Mesothelial cell of epicardium (in vitro differentiated cells): ENCODE measurements around the gene ANKRD33B. TPM values are rescaled to one million over a fixed set of nuclear protein-coding genes. Genes with fewer than 3 reads are reported as not detected.
A peak's percentile ranks its signal among the peaks of the same experiment; 100 is the strongest.

Source experiments
- DNase-seq, 2 experiments: peaks; one replicate each; pipeline ENCODE4 v3.0.0; 2021; ENCODE audit warnings: low spot score in 2 of 2; ENCODE audit not compliant: unreplicated experiment in 2 of 2
- H3K27ac Mint-ChIP-seq: 2 replicates; pipeline ENCODE4 v1.8.0; 2021; ENCODE audit warnings: mixed read lengths
- H3K27me3 Mint-ChIP-seq: 2 replicates; pipeline ENCODE4 v1.8.0; 2021; ENCODE audit warnings: low read depth, mixed read lengths
- H3K36me3 Mint-ChIP-seq: 2 replicates; pipeline ENCODE4 v1.8.0; 2021; ENCODE audit warnings: mixed read lengths
- H3K4me1 Mint-ChIP-seq: 2 replicates; pipeline ENCODE4 v1.8.0; 2021; ENCODE audit warnings: mixed read lengths
- H3K4me3 Mint-ChIP-seq: 2 replicates; pipeline ENCODE4 v1.8.0; 2021; ENCODE audit warnings: mild to moderate bottlenecking, moderate library complexity, mixed read lengths
- H3K9me3 Mint-ChIP-seq: 2 replicates; pipeline ENCODE4 v1.8.0; 2021; ENCODE audit warnings: mixed read lengths
- CTCF ChIP-seq: fragments of 200-600 bp; sonication (generic); IDR thresholded peaks from one replicate; pipeline ENCODE4 v1.5.0; 2021; ENCODE audit warnings: antibody characterized with exemption; ENCODE audit not compliant: unreplicated experiment
- total RNA-seq: library from RNA; stranded (reverse); gene quantifications from 3 replicates; pipeline ENCODE4 v1.2.1, GENCODE V29; 2021

Gene ANKRD33B
- total RNA-seq, 1 donor from 2014 or later, result 3.8 TPM

DNA sequence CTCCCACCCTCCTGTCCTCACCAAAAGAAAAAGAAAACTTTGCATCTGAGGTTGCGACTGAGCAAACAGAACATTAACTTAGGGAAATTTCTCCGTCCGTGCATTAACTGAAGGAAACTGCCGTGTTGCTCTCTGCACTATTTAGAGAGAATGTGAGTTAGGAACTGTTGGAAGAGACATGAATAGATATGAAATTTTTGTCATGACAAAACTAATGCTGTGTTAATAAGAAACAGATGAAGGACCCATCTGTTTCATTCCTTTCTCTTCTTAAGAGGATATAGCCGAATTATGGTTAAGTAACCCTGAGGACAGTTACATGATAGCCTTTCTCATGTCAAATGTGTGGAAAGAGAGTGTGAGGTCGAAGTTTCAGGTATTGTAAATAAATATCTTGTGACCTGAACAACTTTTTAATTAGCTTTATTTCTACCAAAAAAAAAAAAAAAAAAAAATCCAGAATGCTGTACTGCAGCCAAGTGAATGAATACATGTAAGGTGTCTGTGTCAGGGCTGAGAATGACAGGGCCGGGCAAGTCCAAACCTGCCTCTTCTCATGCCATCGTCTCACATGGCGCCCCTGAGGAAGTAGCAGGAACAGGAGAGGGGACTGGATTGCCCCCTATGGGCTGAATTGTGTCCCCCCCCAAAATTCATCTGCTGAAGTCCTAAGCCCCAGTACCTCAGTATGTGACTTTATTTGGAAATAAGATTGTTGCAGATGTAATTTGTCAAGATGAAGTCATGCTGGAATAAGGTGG lies 35.6 kb upstream of the ANKRD33B start:
- H3K36me3 Mint-ChIP-seq, result peaks cover 1% of the 10 kb centered on the region
- H3K27ac Mint-ChIP-seq, result peak overlapping the region; percentile 51

DNA sequence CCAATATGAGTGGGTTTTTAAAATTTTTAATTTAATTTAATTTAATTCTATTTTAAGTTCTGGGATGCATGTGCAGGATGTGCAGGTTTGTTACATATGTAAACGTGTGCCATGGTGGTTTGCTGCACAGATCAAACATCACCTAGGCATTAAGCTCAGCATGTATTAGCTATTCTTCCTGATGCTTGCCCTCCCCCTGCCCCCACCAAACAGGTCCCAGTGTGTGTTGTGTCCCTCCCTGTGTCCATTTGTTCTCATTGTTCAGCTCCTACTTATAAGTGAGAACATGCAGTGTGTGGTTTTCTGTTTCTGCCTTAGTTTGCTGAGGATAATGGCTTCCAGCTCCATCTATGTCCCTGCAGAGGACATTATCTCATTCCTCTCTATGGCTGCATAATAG lies 35.0 kb upstream of the ANKRD33B start:
- no peak for DNase-seq
- H3K27ac Mint-ChIP-seq, result peak overlapping the region; percentile 40

More for the DNA sequence above, 35.6 kb upstream of the ANKRD33B start:
- no peaks in the 10 kb centered on the region for H3K27me3 Mint-ChIP-seq
- no peak overlapping the region for H3K4me3 Mint-ChIP-seq
- no peak for DNase-seq
- TF ChIP-seq CTCF, result no peak
- H3K4me1 Mint-ChIP-seq, result peaks cover 21% of the 10 kb centered on the region
- H3K9me3 Mint-ChIP-seq, result peaks cover 5% of the 10 kb centered on the region

GRCh38 chr5:10530601-10531320 lies 33.1 kb upstream of the ANKRD33B start:
- H3K4me1 Mint-ChIP-seq, result peaks cover 20% of the 10 kb centered on the region
- H3K27ac Mint-ChIP-seq, result no peak overlapping the region
- peaks cover 4% of the 10 kb centered on the region for H3K9me3 Mint-ChIP-seq
- H3K4me3 Mint-ChIP-seq, result no peak overlapping the region
- no peak for DNase-seq
- no peaks in the 10 kb centered on the region for H3K27me3 Mint-ChIP-seq
- TF ChIP-seq CTCF, result no peak
- no peaks in the 10 kb centered on the region for H3K36me3 Mint-ChIP-seq

More for the DNA sequence above, 35.0 kb upstream of the ANKRD33B start:
- Mint-ChIP-seq H3K36me3 (no peaks in the 10 kb centered on the region), H3K4me1 (peaks cover 21% of the 10 kb centered on the region), H3K27me3 (no peaks in the 10 kb centered on the region), H3K9me3 (peaks cover 4% of the 10 kb centered on the region), H3K4me3 (no peak overlapping the region)
- no peak for TF ChIP-seq CTCF

DNA sequence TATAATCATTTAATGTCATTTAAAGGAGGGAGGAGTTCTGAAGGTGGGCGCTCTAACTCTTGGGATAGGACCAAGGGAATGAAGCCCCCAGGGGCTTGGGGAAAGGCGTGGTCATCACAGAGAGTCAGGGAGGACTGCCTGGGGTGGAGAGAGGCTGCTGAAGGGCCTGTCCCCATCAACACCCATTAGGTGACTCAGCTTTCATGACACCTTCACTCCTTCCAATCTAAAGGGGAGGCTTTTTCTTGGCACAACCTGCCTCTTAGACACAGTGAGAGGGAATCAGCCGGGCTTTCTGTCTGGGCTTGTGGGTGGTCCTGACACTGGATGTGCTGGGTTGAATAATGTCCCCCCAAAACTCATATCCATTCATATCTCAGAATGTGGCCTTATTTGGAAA lies 31.4 kb upstream of the ANKRD33B start:
- DNase-seq, result no peak
- Mint-ChIP-seq H3K36me3 (no peaks in the 10 kb centered on the region), H3K9me3 (peaks cover 4% of the 10 kb centered on the region), H3K4me1 (peaks cover 27% of the 10 kb centered on the region), H3K4me3 (no peak overlapping the region), H3K27me3 (no peaks in the 10 kb centered on the region), H3K27ac (no peak overlapping the region)
- TF ChIP-seq CTCF, result no peak

- Mint-ChIP-seq H3K9me3 (peaks cover 4% of the 10 kb centered on the region), H3K36me3 (no peaks in the 10 kb centered on the region), H3K4me1 (peaks cover 24% of the 10 kb centered on the region), H3K4me3 (no peak overlapping the region), H3K27ac (no peak overlapping the region), H3K27me3 (no peaks in the 10 kb centered on the region)
- DNase-seq, result no peak
- TF ChIP-seq CTCF, result no peak
Observed at GRCh38 chr5:10533226-10533625, 30.6 kb upstream of the ANKRD33B start.
